GM18870 (cell line): ENCODE measurements around the gene PSMD8.
"Not testable (repeated sequence)": the region's sequence is repeated elsewhere in the genome, so short reads cannot be mapped to it uniquely, and the experiment has no call there.

Source experiments
- ATAC-seq: cut with Tn5 transposase; IDR thresholded peaks from one replicate; pipeline ENCODE4 v1.9.1; 2021; ENCODE audit warnings: moderate library complexity; ENCODE audit not compliant: unreplicated experiment

The PSMD8 gene

GRCh38 chr19:38361633-38362075 lies 12.7 kb upstream of the PSMD8 start:
- no peak for ATAC-seq

GRCh38 chr19:38362076-38362945 lies 12.1 kb upstream of the PSMD8 start:
- no peak for ATAC-seq

GRCh38 chr19:38362946-38363688 lies 11.3 kb upstream of the PSMD8 start:
- not testable (repeated sequence) for ATAC-seq

GRCh38 chr19:38367041-38367440 lies 7.3 kb upstream of the PSMD8 start:
- no peak for ATAC-seq

GRCh38 chr19:38369584-38369983 lies 4.8 kb upstream of the PSMD8 start:
- ATAC-seq, result no peak

- ATAC-seq, result no peak
Measured at GRCh38 chr19:38370299-38370698, 4.1 kb upstream of the PSMD8 start.

- no peak for ATAC-seq
Measured at GRCh38 chr19:38371081-38371480, 3.3 kb upstream of the PSMD8 start.

GRCh38 chr19:38373907-38374331 lies 452 bp upstream of the PSMD8 start:
- no peak for ATAC-seq

GRCh38 chr19:38375098-38375493 lies 725 bp downstream of the PSMD8 start:
- ATAC-seq, result no peak

- ATAC-seq, result no peak
Measured at GRCh38 chr19:38375748-38376147, 1.4 kb downstream of the PSMD8 start.

- no peak for ATAC-seq
Measured at GRCh38 chr19:38376576-38376975, 2.2 kb downstream of the PSMD8 start.

- no peak for ATAC-seq
Measured at GRCh38 chr19:38377052-38377451, 2.7 kb downstream of the PSMD8 start.

GRCh38 chr19:38378866-38379265 lies 4.5 kb downstream of the PSMD8 start:
- ATAC-seq, result no peak

GRCh38 chr19:38381138-38381537 lies 6.8 kb downstream of the PSMD8 start:
- no peak for ATAC-seq

GRCh38 chr19:38383184-38383583 lies 8.8 kb downstream of the PSMD8 start:
- no peak for ATAC-seq

- ATAC-seq, result no peak
Measured at GRCh38 chr19:38383743-38384142, 9.4 kb downstream of the PSMD8 start.

GRCh38 chr19:38384209-38385027 lies 10.0 kb downstream of the PSMD8 start:
- no peak for ATAC-seq

GRCh38 chr19:38385057-38385803 lies 10.9 kb downstream of the PSMD8 start:
- no peak for ATAC-seq

GRCh38 chr19:38385804-38386257 lies 11.5 kb downstream of the PSMD8 start:
- ATAC-seq, result no peak

- no peak for ATAC-seq
Measured at GRCh38 chr19:38386300-38386970, 12.1 kb downstream of the PSMD8 start.
